Mammary epithelial cell (primary cell): ENCODE data around the gene INO80C.

Experiments used
- CTCF ChIP-seq, 2 donors: IDR thresholded peaks in 1 of 2; conservative IDR thresholded peaks in 1 of 2; 2 replicates each; pipeline ENCODE4 v1.5.1; 2011 to 2012; ENCODE audit warnings: inconsistent platforms in 2 of 2, low read length in 2 of 2, mild to moderate bottlenecking in 2 of 2, control low read depth in 1 of 2, low read depth in 1 of 2; ENCODE audit not compliant: insufficient read depth in 1 of 2; ENCODE audit errors: extremely low read depth in 1 of 2
- EZH2 ChIP-seq: IDR thresholded peaks from 2 replicates; pipeline ENCODE4 v1.6.1; 2012; ENCODE audit warnings: low read length, inconsistent platforms, borderline replicate concordance

GRCh38 chr18:35485852-35486251 is 11.9 kb downstream of the INO80C start:
- TF ChIP-seq CTCF (conservative IDR thresholded peaks at IDR 0.05 in 1 of 2, IDR thresholded peaks at IDR 0.05 in 1 of 2; ENCODE audit: extremely low read depth in 1 of 2, insufficient read depth in 1 of 2, low read depth in 1 of 2, low read length in 2 of 2) (no peak), EZH2 (no peak)
